Measurements from ENCODE around the gene PPFIA1. TPM values are rescaled to one million over a fixed set of nuclear protein-coding genes. Genes with fewer than 3 reads are reported as not detected.

The PPFIA1 gene
- polyA plus RNA-seq, 1 of the 3 experiments (the other 2 are of a cell fraction) = 37.4 TPM

- Histone ChIP-seq H3K9me3 (no peaks in the 10 kb centered on the region), H3K4me1 (ENCODE audit: control insufficient read depth in 1 of 2, insufficient read depth in 2 of 2, low read depth in 1 of 2, low read length in 1 of 2) (peaks cover 7 to 15% of the 10 kb centered on the region in 2 experiments; a peak in 1 of 4 replicates), H3K9ac (no peak overlapping the region), H3K27ac (ENCODE audit: low read depth in 2 of 2, low read length in 1 of 2) (no peak overlapping the region), H4K20me1 (ENCODE audit: insufficient read depth) (no peaks in the 10 kb centered on the region; the same call in 1 of the 2 replicates), H3K79me2 (ENCODE audit: insufficient read depth) (no peaks in the 10 kb centered on the region; the same call in none of the 2 replicates), H3K27me3 (ENCODE audit: insufficient read depth) (no peaks in the 10 kb centered on the region), H3K4me3 (ENCODE audit: low read depth in 2 of 2, low read length in 1 of 2) (no peak overlapping the region), H3K4me2 (no peak overlapping the region), H2AFZ (ENCODE audit: low read depth) (no peak overlapping the region), H3K9me2 (no peaks in the 10 kb centered on the region), H3F3A (replicated peaks; ENCODE audit: insufficient read depth) (no peaks in the 10 kb centered on the region), H3K36me3 (replicated peaks in 1 of 2; ENCODE audit: control insufficient read depth in 1 of 2, insufficient read depth in 2 of 2, low read length in 1 of 2) (peaks cover 44 to 47% of the 10 kb centered on the region in 2 experiments)
- ChIA-PET CTCF (no interaction called here), POLR2A (no interaction called here)
- WGBS (ENCODE audit: low lambda C conversion rate) = 92% methylated on average over 8 of the region's 8 CpGs
- DNase-seq = no peak
- TF ChIP-seq, protein P1, sequence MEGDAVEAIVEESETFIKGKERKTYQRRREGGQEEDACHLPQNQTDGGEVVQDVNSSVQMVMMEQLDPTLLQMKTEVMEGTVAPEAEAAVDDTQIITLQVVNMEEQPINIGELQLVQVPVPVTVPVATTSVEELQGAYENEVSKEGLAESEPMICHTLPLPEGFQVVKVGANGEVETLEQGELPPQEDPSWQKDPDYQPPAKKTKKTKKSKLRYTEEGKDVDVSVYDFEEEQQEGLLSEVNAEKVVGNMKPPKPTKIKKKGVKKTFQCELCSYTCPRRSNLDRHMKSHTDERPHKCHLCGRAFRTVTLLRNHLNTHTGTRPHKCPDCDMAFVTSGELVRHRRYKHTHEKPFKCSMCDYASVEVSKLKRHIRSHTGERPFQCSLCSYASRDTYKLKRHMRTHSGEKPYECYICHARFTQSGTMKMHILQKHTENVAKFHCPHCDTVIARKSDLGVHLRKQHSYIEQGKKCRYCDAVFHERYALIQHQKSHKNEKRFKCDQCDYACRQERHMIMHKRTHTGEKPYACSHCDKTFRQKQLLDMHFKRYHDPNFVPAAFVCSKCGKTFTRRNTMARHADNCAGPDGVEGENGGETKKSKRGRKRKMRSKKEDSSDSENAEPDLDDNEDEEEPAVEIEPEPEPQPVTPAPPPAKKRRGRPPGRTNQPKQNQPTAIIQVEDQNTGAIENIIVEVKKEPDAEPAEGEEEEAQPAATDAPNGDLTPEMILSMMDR (IDR thresholded peaks at IDR 0.05) = no peak
- no peak for TF ChIP-seq ZBTB33 (IDR thresholded peaks at IDR 0.05; ENCODE audit: borderline replicate concordance, low read depth)
- no peak for TF ChIP-seq FOSL2 (IDR thresholded peaks at IDR 0.05; ENCODE audit: borderline replicate concordance, low read depth)
- no peak for TF ChIP-seq RAD21 (IDR thresholded peaks at IDR 0.05; ENCODE audit: low read length)
- TF ChIP-seq REST (IDR thresholded peaks at IDR 0.05; ENCODE audit: low read depth, low read length) = no peak
- TF ChIP-seq USF2 (IDR thresholded peaks at IDR 0.05; ENCODE audit: borderline replicate concordance, low read depth, low read length) = no peak
- no peak for TF ChIP-seq IRF3 (IDR thresholded peaks at IDR 0.05; ENCODE audit: low read depth, low read length)
- no peak for TF ChIP-seq PBX3 (IDR thresholded peaks at IDR 0.05)
- no peak for TF ChIP-seq GABPA (IDR thresholded peaks at IDR 0.05; ENCODE audit: low read depth)
- no peak for TF ChIP-seq POLR2AphosphoS5 (IDR thresholded peaks at IDR 0.05; ENCODE audit: low read depth, low read length)
- no peak for TF ChIP-seq GATA2 (CRISPR knock-in tag; IDR thresholded peaks at IDR 0.05)
- TF ChIP-seq CHD2 (IDR thresholded peaks at IDR 0.05; ENCODE audit: low read length, partially characterized antibody) = no peak
- no peak for TF ChIP-seq FOXJ3 (CRISPR knock-in tag; IDR thresholded peaks at IDR 0.05)
- no peak for TF ChIP-seq NRF1 (IDR thresholded peaks at IDR 0.05; ENCODE audit: low read depth, low read length)
- TF ChIP-seq EP300 (IDR thresholded peaks at IDR 0.05; ENCODE audit: borderline replicate concordance in 1 of 2, low read depth in 1 of 2, low read length in 1 of 2) = no peak
- TF ChIP-seq MEF2A (IDR thresholded peaks at IDR 0.05; ENCODE audit: borderline replicate concordance, low read depth) = no peak
- TF ChIP-seq TAF1 (IDR thresholded peaks at IDR 0.05; ENCODE audit: borderline replicate concordance, low read depth, low read length) = no peak
- TF ChIP-seq ELF1 (IDR thresholded peaks at IDR 0.05) = no peak
- no peak for TF ChIP-seq RCOR1 (IDR thresholded peaks at IDR 0.05; ENCODE audit: low read length)
Measured at GRCh38 chr11:70381350-70381749, 110.9 kb downstream of the PPFIA1 start.
